ENCODE measurements around the gene CHST2. TPM values are rescaled to one million over a fixed set of nuclear protein-coding genes. Genes with fewer than 3 reads are reported as not detected.
A peak's percentile ranks its signal among the peaks of the same experiment; 100 is the strongest.

Gene CHST2
- total RNA-seq, 4 donors from 2014 or later = 2.4 to 22.8 (median 5.3) TPM

GRCh38 chr3:143110371-143110770 lies 9.2 kb upstream of the CHST2 start:
- Histone ChIP-seq H3K9me3 (no peaks in the 10 kb centered on the region), H3K4me1 (no peaks in the 10 kb centered on the region), H3K27ac (no peak overlapping the region), H3K36me3 (no peaks in the 10 kb centered on the region), H3K4me3 (no peak overlapping the region), H3K27me3 (no peaks in the 10 kb centered on the region)
- no peak for DNase-seq (ENCODE audit: low spot score in 2 of 2)
- TF ChIP-seq EP300 (IDR thresholded peaks at IDR 0.05) (no peak), POLR2A (IDR thresholded peaks at IDR 0.05) (no peak), POLR2AphosphoS5 (IDR thresholded peaks at IDR 0.05) (no peak)
- TF ChIP-seq, protein P1, sequence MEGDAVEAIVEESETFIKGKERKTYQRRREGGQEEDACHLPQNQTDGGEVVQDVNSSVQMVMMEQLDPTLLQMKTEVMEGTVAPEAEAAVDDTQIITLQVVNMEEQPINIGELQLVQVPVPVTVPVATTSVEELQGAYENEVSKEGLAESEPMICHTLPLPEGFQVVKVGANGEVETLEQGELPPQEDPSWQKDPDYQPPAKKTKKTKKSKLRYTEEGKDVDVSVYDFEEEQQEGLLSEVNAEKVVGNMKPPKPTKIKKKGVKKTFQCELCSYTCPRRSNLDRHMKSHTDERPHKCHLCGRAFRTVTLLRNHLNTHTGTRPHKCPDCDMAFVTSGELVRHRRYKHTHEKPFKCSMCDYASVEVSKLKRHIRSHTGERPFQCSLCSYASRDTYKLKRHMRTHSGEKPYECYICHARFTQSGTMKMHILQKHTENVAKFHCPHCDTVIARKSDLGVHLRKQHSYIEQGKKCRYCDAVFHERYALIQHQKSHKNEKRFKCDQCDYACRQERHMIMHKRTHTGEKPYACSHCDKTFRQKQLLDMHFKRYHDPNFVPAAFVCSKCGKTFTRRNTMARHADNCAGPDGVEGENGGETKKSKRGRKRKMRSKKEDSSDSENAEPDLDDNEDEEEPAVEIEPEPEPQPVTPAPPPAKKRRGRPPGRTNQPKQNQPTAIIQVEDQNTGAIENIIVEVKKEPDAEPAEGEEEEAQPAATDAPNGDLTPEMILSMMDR (IDR thresholded peaks at IDR 0.05) = no peak
- 96% methylated on average over 5 of the region's 5 CpGs for WGBS

GRCh38 chr3:143118630-143119008 lies 952 bp upstream of the CHST2 start:
- TF ChIP-seq, protein P1 (IDR thresholded peaks at IDR 0.05) = no peak
- no peak for TF ChIP-seq EP300 (IDR thresholded peaks at IDR 0.05)
- no peak for TF ChIP-seq POLR2A (IDR thresholded peaks at IDR 0.05)
- no peak for TF ChIP-seq POLR2AphosphoS5 (IDR thresholded peaks at IDR 0.05)
- H3K4me3 ChIP-seq = peak overlapping the region; percentile 85
- H3K9me3 ChIP-seq = no peaks in the 10 kb centered on the region
- H3K27me3 ChIP-seq = peaks cover 21% of the 10 kb centered on the region
- DNase-seq (ENCODE audit: low spot score in 2 of 2) = no peak
- WGBS = 52% methylated on average over 13 of the region's 13 CpGs
- peaks cover 28% of the 10 kb centered on the region for H3K4me1 ChIP-seq
- H3K27ac ChIP-seq = no peak overlapping the region
- H3K36me3 ChIP-seq = no peaks in the 10 kb centered on the region

DNA sequence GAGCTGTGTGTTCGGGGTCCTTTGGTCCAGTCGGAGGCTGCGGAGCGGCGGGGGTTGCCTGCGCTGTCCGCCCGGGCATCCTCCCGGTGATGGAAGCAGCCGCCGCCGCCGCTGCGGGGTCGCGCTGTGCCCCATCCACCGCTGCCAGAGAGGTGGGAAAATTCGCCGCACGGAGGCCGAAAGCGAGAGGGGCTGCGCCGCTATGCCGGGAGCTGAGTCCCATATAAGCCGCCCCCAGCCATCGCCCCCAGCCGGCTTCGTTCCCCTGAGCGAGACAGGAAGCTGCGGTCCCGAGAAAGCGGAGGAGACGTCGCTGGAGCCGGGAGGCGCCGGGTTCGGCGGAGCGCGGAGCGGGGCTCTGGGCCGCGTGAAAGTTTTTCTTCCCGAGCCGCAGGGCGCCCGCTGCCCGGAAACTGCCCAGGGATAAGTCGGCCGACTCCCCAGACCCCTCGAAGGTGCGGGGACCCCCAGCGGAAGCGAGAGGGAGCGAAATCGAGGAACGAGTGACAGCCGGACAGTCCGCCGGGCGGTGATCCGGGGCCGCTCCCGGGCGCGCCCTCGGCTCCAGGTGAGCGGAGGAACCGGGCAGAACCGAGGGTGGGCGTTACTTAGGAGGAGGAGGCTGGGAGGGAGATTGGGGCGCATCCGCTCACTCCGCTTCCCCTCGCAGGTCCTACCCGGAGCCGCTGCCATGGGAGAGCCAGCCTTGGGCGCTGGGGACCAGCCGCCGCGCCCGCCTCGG lies 574 bp downstream of the CHST2 start:
- Histone ChIP-seq H3K27ac (no peak overlapping the region), H3K4me1 (peaks cover 28% of the 10 kb centered on the region), H3K27me3 (peaks cover 21% of the 10 kb centered on the region), H3K4me3 (peak overlapping the region; percentile 85), H3K9me3 (no peaks in the 10 kb centered on the region), H3K36me3 (no peaks in the 10 kb centered on the region)
- TF ChIP-seq, protein P1 (IDR thresholded peaks at IDR 0.05) = no peak
- TF ChIP-seq POLR2A (IDR thresholded peaks at IDR 0.05) (no peak), EP300 (IDR thresholded peaks at IDR 0.05) (no peak), POLR2AphosphoS5 (IDR thresholded peaks at IDR 0.05) (no peak)
- peak; percentile 63 to 81 for DNase-seq (ENCODE audit: low spot score in 2 of 2)
- WGBS = 0% methylated on average over 44 of the region's 85 CpGs

DNA sequence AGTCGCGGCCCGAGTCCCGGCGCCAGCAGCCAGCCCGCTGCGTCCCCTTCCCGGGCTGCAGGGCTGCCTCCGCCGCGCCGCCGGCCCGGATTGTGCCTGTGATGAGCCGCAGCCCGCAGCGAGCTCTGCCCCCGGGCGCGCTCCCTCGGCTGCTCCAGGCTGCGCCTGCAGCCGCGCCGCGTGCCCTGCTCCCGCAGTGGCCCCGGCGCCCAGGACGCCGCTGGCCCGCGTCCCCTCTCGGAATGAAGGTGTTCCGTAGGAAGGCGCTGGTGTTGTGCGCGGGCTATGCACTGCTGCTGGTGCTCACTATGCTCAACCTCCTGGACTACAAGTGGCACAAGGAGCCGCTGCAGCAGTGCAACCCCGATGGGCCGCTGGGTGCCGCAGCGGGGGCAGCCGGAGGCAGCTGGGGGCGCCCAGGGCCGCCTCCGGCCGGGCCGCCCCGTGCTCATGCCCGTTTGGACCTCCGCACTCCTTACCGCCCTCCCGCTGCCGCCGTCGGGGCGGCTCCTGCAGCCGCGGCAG lies 1.2 kb downstream of the CHST2 start:
- H3K4me1 ChIP-seq = peaks cover 28% of the 10 kb centered on the region
- DNase-seq (ENCODE audit: low spot score in 2 of 2) = no peak
- H3K36me3 ChIP-seq = no peaks in the 10 kb centered on the region
- 4% methylated on average over 9 of the region's 60 CpGs for WGBS
- H3K4me3 ChIP-seq = peak overlapping the region; percentile 85
- no peaks in the 10 kb centered on the region for H3K9me3 ChIP-seq
- TF ChIP-seq EP300 (IDR thresholded peaks at IDR 0.05) = no peak
- TF ChIP-seq POLR2AphosphoS5 (IDR thresholded peaks at IDR 0.05) = no peak
- TF ChIP-seq POLR2A (IDR thresholded peaks at IDR 0.05) = no peak
- TF ChIP-seq, protein P1 (IDR thresholded peaks at IDR 0.05) = no peak
- H3K27ac ChIP-seq = no peak overlapping the region
- H3K27me3 ChIP-seq = peaks cover 21% of the 10 kb centered on the region

GRCh38 chr3:143121241-143122088 lies 1.9 kb downstream of the CHST2 start:
- Histone ChIP-seq H3K27me3 (peaks cover 21% of the 10 kb centered on the region), H3K4me3 (peak overlapping the region; percentile 85), H3K27ac (no peak overlapping the region), H3K9me3 (no peaks in the 10 kb centered on the region), H3K4me1 (peaks cover 28% of the 10 kb centered on the region), H3K36me3 (no peaks in the 10 kb centered on the region)
- 66% methylated on average over 39 of the region's 79 CpGs for WGBS
- TF ChIP-seq, protein P1 (IDR thresholded peaks at IDR 0.05) = no peak
- TF ChIP-seq POLR2A (IDR thresholded peaks at IDR 0.05) = no peak
- TF ChIP-seq EP300 (IDR thresholded peaks at IDR 0.05) = no peak
- TF ChIP-seq POLR2AphosphoS5 (IDR thresholded peaks at IDR 0.05) = no peak
- peak in 1 of 2 donors; percentile 56 for DNase-seq (ENCODE audit: low spot score in 2 of 2)
